T-helper 1 cell (primary cell): ENCODE data around the gene RWDD1.

Experiments used
- DNase-seq, 5 donors: peaks; one replicate each; pipeline ENCODE4 v3.0.0-alpha.2; 2012 to 2020
- total RNA-seq, 4 donors: gene quantifications; one replicate each; lab custom pipeline; 2026; lab: John Stamatoyannopoulos, UW

The RWDD1 gene
- total RNA-seq, result 33.5 to 69.4 (median 45.0) reads per million in 4 donors

DNA sequence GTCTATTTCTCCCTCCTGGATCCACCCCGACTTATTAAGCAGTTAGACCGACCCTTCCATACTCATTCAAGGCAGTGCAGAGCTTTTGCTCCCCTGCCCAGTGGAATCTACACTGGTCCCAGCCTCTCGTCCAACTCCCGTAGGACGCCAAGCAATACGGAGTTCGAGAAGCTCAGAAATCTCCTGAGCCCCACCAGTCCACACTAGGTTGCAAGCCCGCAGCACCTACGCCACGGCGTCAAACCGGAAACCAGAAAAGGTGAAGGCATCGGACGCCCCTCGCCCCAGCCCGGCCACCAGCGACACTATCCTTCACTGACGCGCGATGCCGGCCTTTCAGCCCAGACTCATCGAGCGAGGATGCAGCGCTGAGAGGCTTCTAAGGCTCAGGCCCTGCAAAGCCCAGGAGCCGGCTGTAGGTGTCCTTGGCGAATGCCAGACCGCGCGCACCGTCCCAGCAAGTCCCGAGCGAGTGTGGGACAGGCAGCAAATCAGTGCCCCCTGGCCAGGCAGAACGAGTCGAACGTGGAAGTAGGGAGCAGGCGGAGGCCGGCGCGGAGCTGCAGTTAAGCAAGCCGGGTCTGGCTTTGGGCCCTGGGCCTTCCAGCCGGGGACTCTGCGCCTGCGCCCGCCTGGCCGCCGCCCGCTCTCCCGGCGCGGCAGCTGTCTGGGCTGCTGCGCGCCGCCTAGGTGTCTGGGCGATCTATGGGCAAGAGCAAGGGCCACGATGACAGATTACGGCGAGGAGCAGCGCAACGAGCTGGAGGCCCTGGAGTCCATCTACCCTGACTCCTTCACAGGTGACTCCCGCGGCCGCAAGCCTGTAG, at the start of gene RWDD1:
Gene RWDD1, plus strand, starts transcription at position 649 of the 827 bp plus-strand sequence. Its CDS starts 79 bp downstream, at position 728.
- DNase-seq, result peak; percentile 96 to 99 (median 98)

DNA sequence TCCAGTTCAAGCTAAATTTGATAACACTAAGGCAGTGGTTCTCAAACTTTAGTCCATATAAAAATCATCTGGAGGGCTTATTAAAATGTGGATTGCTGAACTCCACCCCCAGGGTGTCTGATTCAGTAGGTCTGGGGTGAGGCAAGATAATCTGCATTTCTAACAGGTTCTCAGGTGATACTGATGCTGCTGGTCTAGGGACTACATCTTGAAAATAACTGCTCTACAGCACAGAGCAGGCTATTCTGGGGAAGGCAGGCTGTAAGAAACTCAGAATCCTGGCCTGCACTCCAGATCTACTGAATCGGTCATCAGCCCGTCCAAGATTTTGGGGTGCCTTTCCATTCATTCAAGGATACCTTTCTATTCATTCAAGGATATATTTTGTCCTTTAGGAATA, 48.4 kb upstream of the RWDD1 start:
- DNase-seq, result no peak

DNA sequence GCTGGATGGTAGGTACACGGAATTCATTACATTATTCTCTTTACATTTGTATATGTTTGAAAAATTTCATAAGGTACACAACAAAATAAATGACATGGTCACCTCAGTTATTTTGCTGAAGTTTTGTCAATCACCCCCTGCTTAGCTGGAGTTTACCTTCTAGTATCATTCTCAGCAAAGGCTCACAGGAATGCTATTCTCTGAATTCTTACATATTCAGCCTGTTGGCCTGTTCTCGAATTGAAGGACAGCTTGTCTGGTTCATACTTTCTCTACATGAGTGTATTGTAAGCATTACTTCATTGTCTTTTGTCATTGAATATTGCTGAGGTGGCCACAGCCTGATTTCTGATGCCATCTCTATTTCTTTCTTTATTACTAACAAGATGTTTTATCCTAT, 47.1 kb upstream of the RWDD1 start:
- DNase-seq, result no peak

- DNase-seq, result no peak
Observed at GRCh38 chr6:116528133-116528532, 43.2 kb upstream of the RWDD1 start.

DNA sequence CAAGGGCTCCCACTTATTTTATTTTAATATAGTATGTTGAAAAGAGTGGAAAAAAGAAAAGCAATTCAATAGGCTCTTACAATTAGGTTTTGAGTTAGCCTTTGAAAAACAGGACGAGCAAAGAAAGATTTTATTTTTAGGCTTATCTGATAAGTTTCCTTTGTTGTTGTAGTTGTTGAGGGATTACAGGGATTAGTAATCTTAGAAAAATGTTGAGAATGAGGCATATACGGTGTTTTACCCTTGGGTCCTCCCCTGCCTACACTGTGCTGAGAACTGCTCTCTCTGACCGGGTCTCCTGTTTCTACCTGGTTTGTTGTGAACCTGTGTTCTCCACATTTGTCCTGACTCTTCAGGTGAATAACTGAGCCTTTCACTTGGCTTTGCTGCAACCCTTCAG, 42.5 kb upstream of the RWDD1 start:
- DNase-seq, result no peak

- no peak for DNase-seq
Observed at GRCh38 chr6:116529466-116530290, 41.6 kb upstream of the RWDD1 start.

- DNase-seq, result no peak
Observed at GRCh38 chr6:116530436-116530835, 40.9 kb upstream of the RWDD1 start.

DNA sequence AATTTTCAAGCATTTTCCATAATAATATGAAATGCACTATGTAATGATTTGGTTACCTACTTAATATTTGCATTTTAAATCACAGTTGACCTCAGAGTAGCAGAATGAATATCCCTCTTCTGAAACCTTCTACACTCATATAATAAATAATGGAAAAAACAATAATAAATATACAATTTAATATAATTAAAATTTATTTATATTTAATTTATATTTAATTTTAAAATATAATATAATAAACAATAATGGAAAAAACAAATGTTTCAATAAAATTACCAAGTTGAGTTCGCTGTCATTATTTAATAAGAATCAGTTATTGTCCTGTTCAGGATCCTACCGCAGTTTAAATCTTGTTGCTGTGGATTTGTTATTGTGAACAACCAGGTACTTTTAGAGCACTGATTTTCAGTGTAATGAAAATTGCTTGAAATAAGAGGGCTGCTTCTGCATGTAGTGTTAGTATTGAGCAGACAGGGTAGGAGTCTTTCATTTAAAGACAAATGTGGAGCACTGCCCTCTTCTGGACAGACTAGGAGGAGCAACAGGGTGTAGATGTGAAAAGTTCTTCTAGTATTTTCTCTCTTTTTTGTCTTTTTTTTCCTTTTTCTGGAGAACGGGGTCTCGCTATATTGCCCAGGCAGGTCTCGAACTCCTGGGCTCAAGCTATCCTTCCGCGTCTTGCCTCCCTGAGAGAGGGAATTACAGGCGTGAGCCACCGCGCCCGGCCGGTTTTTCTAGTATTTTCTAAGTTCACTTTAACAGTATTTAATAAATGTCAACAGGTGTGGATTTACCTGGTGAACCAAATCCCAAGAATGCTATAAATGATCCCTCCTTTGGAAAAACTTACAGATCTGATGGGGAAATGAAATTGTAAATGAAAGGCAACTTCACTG, 39.4 kb upstream of the RWDD1 start:
- peak; percentile 8 to 52 (median 48) for DNase-seq

GRCh38 chr6:116533233-116533957, 37.9 kb upstream of the RWDD1 start:
- no peak for DNase-seq

DNA sequence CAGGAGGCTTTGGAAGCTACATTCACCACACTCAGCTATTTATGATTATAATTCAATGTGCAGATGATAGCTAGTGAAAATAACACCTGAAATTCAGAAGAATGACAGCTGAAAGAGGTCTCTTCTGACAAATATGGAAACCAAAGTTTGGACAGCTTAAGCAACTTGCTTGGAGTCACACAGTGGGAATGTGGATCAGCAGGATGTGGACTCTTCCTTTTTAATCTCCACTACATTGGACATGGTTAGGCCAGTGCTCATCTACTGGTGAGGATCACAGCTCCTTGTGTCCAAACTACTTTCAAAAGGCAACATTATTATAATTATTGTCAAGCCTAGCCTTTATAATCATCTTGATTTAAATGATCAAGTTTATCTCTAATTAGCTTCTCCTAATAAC, 36.2 kb upstream of the RWDD1 start:
- DNase-seq, result no peak

DNA sequence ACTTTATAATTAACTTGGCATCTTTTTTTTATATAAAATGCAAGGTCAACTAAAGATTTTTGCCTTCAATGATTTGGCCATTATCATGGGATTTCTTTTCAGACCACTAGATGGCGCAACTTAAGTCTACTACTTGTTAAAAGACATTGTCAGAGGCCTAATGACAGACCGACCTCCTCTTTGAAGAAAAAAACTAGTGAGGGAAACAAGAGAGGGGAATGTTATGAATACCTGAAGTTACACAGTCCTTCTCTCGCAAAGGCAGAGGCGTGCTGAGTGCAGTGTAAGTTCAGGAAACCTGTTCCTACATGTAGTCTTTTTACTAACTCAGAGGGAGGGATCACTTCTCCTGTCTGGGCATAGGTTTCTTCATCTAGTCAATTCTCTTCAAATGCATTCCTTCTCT, 35.1 kb upstream of the RWDD1 start:
- peak in 2 of 5 donors; percentile 20 to 42 for DNase-seq

- no peak for DNase-seq
Observed at GRCh38 chr6:116542426-116542825, 28.9 kb upstream of the RWDD1 start.

DNA sequence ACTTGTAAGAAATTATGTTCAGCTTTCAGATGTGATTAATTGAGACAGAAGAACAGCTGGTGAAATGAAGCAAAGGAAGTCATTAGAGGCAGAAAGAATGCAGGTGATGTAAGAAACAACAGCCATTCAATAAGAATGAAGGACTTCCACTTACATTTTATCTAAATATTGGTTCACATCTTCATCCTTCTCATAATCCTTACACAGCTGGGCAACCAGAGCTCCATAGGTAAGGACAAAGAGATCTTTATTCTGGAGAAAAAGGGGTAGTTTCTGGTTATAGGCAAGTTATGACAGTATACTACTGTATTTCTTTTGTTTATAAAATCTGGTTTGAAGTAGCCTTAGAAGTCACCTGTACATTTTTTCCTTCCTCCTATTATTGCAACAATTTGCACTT, 28.2 kb upstream of the RWDD1 start:
- no peak for DNase-seq

GRCh38 chr6:116545651-116546050, 25.7 kb upstream of the RWDD1 start, which contains the start of gene TRAPPC3L:
TRAPPC3L (minus strand) TSS chr6:116545684; CDS start chr6:116545514, 170 bp downstream.
- DNase-seq, result no peak

DNA sequence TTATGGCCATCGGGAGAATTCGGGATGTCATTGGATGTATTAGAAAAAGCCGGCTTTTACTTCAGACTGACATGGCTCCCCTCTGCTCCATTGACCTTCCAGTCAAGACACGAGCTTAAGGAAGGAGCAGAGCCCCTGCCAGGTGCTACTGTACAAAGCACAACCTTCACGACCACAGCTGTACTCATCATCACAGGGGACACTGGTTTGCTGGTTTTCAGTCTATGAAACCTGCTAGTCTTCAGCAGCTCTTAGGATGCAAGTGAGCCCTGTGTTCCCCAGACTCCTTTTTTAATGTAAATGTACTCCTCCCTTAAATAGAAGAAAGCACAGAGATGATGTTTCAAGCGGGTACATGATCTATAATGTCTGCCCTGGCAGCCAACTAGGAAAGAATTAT, 23.9 kb upstream of the RWDD1 start:
- no peak for DNase-seq

GRCh38 chr6:116550796-116551195, 20.5 kb upstream of the RWDD1 start:
- DNase-seq, result no peak

DNA sequence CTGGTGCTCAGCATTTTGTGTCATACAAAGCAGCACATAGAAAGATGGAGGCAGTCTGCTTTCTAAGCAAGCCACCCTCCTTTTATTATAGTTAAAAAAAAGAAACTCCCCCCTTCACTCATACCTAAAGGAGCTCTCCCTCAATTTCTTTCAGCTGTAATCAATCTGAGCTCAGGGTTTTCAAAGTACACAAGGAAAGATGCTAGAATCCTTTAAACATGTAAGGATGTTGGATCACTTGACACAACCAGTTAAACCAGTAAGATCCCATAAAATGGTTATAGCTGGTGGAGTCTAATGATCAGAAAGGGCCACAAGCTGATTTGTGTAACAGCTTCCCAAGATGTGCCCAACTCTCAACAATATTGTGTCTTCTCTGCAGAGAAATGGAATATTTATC, 17.9 kb upstream of the RWDD1 start, which contains the start of gene CALHM4:
Gene CALHM4, plus strand, starts transcription at position 301 of the 400 bp plus-strand sequence. Its CDS starts 43 bp downstream, at position 344.
- DNase-seq, result no peak

DNA sequence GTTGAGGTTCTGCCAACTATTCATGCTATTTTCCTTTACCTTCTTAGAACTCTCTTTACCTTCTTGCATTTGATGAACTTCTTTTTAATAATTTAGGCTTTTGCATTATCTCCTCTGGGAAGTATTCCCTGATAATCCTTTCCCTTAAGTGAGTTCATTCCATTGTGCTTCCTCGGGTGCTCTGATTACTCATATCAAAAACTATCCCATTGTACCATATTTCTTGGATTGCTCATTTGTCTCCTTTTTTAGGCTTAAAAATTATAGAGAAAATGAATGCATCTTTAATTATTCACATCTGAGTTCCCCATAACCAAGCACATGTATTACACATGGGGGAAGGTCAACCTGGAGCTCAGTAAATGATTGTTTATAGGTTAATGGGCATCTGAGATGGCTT, 15.2 kb upstream of the RWDD1 start:
- no peak for DNase-seq

DNA sequence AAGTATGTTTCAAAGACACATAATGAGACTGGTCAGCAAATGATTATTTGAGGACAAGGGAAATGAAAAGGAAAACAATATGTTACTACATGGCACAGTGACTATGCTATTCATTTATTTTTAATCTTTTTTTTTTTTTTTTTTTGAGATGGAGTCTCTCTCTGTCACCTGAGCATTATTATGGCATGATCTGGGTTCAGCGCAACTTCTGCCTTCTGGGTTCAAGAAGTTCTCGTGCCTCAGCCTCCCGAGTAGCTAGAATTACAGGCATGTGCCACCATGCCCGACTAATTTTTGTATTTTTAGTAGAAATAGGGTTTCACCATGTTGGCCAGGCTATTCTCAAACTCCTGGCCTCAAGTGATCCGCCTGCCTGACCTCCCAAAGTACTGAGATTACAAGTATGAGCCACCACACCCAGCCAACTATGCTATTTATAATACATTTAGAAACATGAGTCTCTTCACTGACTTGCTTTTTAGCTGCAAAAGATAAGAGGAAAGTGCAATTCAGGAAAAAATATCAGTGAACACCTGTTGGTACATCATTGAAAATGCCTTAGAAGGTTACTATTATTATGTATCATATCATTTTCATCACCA, 14.4 kb upstream of the RWDD1 start:
- DNase-seq, result no peak

GRCh38 chr6:116557893-116558292, 13.4 kb upstream of the RWDD1 start:
- DNase-seq, result no peak

DNA sequence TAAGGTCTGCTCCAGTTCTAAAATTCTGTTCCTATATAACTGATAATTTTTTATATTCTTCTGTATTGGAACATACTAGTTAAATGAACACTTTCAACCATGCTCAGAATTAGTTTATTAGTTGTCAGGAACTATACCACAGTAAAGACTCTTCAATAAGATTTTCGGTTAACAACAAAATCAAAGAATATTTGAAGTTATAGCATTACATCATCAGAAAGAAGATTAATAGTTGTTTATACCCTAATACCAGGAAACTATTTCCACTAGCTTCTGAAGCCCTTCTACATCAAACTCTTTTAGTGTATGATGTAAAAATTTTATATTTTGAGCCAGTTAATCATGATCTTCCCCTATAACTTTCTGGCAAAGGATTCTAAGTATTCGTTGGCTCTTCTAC, 11.2 kb upstream of the RWDD1 start:
- DNase-seq, result no peak
